Activated CD4-positive, alpha-beta T cell treated with anti-CD3 and anti-CD28 coated beads for 4 hours (primary cell): ENCODE measurements around the gene THRB.

ENCODE experiments used
- DNase-seq, 2 donors: peaks; one replicate each; pipeline ENCODE4 v3.0.0-alpha.2; 2020

The THRB gene

GRCh38 chr3:24160424-24161095 lies 334.1 kb downstream of the THRB start:
- no peak for DNase-seq

- DNase-seq, result no peak
These were observed 335.7 kb downstream of the THRB start for GRCh38 chr3:24158761-24159454.

GRCh38 chr3:24157106-24157505 lies 337.5 kb downstream of the THRB start:
- no peak for DNase-seq

- no peak for DNase-seq
These were observed 338.2 kb downstream of the THRB start for GRCh38 chr3:24156466-24156865.

GRCh38 chr3:24155276-24155675 lies 339.4 kb downstream of the THRB start:
- no peak for DNase-seq

GRCh38 chr3:24154781-24155180 lies 339.9 kb downstream of the THRB start:
- DNase-seq, result no peak

GRCh38 chr3:24154013-24154695 lies 340.5 kb downstream of the THRB start:
- DNase-seq, result no peak

- no peak for DNase-seq
These were observed 343.1 kb downstream of the THRB start for GRCh38 chr3:24151594-24151993.

- no peak for DNase-seq
These were observed 345.6 kb downstream of the THRB start for GRCh38 chr3:24149032-24149431.

- DNase-seq, result no peak
These were observed 348.4 kb downstream of the THRB start for GRCh38 chr3:24145981-24146822.

GRCh38 chr3:24145481-24145880 lies 349.2 kb downstream of the THRB start:
- DNase-seq, result no peak

- no peak for DNase-seq
These were observed 352.5 kb downstream of the THRB start for GRCh38 chr3:24142127-24142526.

GRCh38 chr3:24141548-24141947 lies 353.1 kb downstream of the THRB start:
- DNase-seq, result no peak

- DNase-seq, result no peak
These were observed 354.9 kb downstream of the THRB start for GRCh38 chr3:24139463-24140412.

GRCh38 chr3:24138876-24139256 lies 355.8 kb downstream of the THRB start:
- no peak for DNase-seq

GRCh38 chr3:24137958-24138875 lies 356.4 kb downstream of the THRB start:
- DNase-seq, result no peak

GRCh38 chr3:24137334-24137733 lies 357.3 kb downstream of the THRB start:
- DNase-seq, result no peak

GRCh38 chr3:24136624-24137310 lies 357.9 kb downstream of the THRB start:
- DNase-seq, result no peak

- no peak for DNase-seq
These were observed 359.4 kb downstream of the THRB start for GRCh38 chr3:24135280-24135679.

GRCh38 chr3:24133942-24134341 lies 360.7 kb downstream of the THRB start:
- no peak for DNase-seq
